T-helper 1 cell treated with Interleukin-12 subunit alpha and Interleukin-12 subunit beta and Interleukin-4 antibody, amounts not matched to agents 30 ng/mL and 1 ng/mL, for 36 hours (primary cell): ENCODE results near the gene HLA-DOB. TPM values are rescaled to one million over a fixed set of nuclear protein-coding genes. Genes with fewer than 3 reads are reported as not detected.
"Not testable (repeated sequence)": the region's sequence is repeated elsewhere in the genome, so short reads cannot be mapped to it uniquely, and the experiment has no call there.

Experiments
- intact Hi-C: fragments of 100-400 bp; cut with micrococcal nuclease; formaldehyde crosslinking; loops from one replicate; pipeline ENCODE4 v1.15.1; 2024
- total RNA-seq: library from RNA; stranded (reverse); gene quantifications from 2 replicates; pipeline ENCODE4 v1.2.3, GENCODE V29; 2022

HLA-DOB gene
- total RNA-seq, 1 donor from 2014 or later = 7.3 TPM

- intact Hi-C loops = no loop called here
Measured at GRCh38 chr6:32819729-32820128, 2.9 kb upstream of the HLA-DOB start.

DNA sequence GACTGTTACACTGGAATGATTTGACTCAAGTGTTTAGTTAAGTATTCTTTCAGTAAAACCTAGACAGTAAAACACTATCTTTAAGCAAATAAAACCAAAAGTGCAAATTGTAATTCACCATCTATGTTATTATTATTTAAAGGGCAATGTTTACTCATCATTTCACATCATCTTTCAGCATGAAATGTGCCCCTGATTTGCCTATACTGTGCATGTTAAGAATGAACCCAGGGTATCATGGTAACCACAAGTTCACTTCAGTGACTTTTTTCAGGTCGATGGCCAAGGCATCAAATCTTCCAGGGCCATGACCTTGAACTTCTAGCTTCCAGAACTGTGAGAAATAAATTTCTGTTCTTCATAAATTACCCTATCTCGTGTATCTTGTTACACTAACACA, 2.1 kb upstream of the HLA-DOB start:
- intact Hi-C loops = no loop called here

DNA sequence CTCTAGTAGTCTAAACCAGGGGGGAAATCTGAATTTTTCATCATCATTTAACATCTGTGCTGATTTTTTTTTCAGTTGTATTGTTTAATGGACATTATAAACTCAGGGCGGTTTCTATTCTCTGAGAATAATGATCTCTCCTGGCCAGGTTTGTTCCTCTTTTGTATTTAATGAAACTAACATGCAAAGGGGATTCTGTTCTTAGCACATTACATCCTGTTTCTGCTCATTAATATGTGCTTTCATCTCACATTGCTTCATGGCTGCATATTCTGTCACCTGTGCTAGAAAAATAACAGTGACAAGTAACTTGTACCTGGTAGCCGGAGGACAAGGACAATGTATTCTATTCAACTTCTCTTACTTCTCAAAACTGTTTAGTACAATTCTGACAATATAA, 806 bp downstream of the HLA-DOB start:
- intact Hi-C loops = no loop called here

DNA sequence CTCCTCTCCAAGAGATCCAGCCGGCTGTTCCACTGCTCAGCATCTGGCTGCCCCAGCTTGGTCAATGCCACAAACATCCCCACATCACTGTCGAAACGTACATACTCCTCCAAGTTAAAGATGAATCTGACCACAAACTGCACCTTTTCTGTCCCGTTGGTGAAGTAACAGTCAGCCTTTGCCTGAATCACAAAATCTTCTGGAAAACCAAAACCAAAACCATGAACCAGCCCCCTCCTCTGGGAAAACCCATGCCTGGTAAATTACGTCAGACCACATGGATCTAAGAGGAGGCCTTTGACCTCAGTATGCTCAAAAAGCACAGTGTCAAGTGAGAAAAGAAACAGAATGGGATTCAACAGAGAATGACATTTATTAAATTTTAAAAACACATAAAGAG, 1.7 kb downstream of the HLA-DOB start:
- intact Hi-C loops = no loop called here

DNA sequence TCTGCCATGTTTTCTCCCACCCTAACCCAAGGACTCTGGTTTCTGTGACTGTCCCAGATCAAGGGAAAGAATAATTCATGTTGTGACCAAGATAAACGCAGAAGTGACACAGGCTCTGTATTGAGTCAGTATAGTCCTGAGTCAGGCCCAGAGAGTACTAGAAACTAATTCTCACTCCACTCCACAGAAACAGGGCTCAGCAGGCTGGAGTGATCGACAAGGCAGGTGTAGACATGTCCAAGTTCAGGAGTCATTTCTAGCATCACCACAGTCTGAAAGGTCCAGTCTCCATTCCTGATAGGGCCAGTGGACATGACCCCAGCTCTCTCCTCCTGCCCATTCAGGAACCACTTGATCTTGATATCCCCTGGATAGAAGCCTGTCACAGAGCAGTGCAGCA, 2.7 kb downstream of the HLA-DOB start:
- intact Hi-C loops = no loop called here

DNA sequence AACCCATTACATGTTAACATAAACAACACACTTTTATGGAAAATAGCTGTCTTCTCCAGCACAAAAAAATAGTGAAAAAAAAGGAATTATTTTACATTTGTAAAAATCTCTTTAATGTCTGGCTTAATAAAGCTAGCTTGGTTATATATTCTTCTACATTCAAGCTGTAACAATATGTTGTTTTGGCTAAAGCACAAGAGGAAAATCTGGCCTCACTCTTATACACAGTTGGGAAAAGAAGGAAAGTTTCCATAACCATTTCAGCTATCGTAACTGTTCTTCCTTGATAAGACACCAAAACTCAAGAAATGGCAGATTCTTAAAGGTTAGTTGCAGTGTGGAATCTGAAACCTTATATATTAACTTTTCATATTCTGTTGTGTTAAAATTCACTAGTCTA, 7.6 kb downstream of the HLA-DOB start:
- intact Hi-C loops = no loop called here

- intact Hi-C loops = no loop called here
Measured at GRCh38 chr6:32807020-32807580, 9.7 kb downstream of the HLA-DOB start.

DNA sequence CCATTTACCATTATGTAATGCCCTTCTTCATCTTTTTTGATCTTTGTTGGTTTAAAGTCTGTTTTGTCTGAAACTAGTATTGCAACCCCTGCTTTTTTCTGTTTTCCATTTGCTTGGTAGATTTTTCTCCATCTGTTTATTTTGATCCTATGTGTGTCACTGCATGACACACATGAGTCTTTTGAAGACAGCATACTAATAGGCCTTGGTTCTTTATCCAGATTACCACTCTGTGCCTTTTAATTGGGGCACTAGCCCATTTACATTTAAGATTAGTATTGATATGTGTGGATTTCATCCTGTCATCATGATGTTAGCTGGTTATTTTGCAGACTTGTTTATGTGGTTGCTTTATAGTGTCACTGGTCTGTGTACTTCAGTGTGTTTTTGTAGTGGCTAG, 11.4 kb downstream of the HLA-DOB start:
- intact Hi-C loops = not testable (repeated sequence)

DNA sequence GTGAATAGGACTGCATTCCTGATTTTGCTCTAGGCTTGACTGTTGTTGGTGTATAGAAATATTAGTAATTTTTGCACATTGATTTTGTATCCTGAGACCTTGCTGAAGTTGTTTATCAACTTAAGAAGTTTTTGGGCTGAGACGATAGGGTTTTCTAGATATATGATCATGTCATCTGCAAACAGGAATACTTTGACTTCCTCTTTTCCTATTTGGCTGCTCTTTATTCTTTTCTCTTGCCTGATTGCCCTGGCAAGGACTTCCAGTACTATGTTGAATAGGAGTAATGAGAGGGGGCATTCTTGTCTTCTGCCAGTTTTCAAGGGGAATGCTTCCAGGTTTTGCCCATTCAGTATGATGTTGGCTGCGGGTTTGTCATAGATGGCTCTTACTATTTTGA, 13.4 kb downstream of the HLA-DOB start:
- intact Hi-C loops = no loop called here

DNA sequence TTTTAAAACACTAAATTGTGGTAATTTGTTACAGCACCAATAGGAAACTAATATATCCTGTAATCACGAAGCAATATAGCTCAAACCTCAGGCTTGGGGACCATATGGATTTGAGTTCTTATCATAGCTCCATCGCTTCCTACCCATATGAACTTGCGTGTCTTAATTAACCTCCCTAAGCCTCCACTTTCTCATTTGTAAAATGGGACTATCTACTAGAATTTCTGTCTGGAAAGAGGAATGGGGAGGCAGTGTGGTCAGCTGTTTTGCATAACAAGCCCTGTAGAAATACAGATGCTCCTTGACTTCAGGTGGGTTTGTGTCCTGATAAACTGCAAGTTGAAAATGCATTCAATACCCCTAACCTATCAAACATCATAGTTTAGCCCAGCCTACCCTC, 17.1 kb downstream of the HLA-DOB start:
- intact Hi-C loops = no loop called here

DNA sequence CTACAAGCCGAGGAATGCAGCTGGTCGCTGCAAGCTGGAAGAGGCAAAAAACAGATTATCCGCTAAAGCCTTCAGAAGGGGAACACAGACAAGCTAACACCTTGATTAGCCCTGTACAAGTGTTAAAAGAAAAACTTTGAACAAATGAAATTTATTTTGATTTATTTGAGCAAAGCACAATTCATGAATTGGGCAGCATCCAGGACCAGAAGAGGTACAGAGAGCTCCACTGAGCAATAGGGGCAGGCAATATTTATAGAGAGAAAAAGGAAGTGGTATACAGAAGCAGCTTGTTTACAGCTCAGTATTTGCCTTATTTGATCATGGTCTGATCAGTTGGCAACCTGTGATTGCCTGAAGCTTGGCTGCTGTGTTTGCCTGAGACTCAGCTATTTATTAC, 17.6 kb downstream of the HLA-DOB start:
- intact Hi-C loops = no loop called here

DNA sequence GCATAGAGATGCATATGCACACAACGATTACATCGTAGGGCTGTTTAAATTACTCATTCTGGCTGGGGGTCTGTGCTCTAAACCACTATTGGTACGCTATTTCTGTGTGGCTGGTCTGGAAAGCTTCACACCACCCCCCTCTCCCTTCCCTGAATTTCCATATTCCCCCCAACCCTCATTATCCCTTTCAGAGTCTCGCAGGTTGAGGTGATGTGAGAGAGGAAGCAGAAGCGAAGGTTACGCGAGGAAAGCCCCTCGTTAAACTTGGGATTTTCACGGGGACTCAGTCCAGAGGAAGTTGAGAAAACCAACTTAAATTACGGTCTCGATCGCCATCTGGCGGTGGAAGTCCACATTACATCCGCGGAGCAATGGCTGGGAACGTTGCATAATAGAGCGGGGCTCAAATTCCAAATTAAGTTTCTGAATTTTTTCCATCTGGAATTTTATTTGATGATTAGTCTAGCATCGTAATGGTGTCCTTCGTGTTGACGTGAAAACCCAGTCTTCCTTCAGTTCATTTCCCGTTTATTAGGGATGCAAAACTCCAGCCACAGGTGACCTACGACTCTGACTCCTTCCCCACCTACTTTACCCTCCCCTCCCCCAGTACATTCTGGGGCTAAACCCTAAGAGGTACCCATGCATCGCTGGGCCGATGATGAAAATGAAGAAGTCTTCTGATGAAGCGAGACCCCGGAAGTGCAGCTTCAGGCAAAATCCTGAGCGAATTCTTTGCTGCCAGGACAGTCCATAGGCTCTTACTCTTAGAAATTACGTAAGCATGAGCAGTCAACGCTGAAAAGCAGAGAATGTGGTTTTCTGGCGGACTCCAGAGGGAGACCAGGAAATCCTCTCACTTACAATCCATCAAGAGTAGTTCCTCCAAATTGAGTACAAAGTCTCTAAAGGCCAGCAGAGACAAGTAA, 19.7 kb downstream of the HLA-DOB start:
- intact Hi-C loops = loop anchor here (1.0 to 2.0 kb wide), 4 partner anchors 71 to 552 kb away; no protein-coding TSS in a partner anchor

- intact Hi-C loops = no loop called here
Measured at GRCh38 chr6:32794510-32794909, 22.3 kb downstream of the HLA-DOB start.

- intact Hi-C loops = no loop called here
Measured at GRCh38 chr6:32792901-32793435, 23.8 kb downstream of the HLA-DOB start.

GRCh38 chr6:32790306-32790705, 26.5 kb downstream of the HLA-DOB start:
- intact Hi-C loops = no loop called here

- intact Hi-C loops = loop anchor here (1.0 kb wide), 3 partner anchors 86 to 373 kb away; no protein-coding TSS in a partner anchor
Measured at GRCh38 chr6:32785781-32786533, 30.8 kb downstream of the HLA-DOB start.

GRCh38 chr6:32782923-32783322, 33.9 kb downstream of the HLA-DOB start:
- intact Hi-C loops = not testable (repeated sequence)

- intact Hi-C loops = no loop called here
Measured at GRCh38 chr6:32779036-32779435, 37.8 kb downstream of the HLA-DOB start.

DNA sequence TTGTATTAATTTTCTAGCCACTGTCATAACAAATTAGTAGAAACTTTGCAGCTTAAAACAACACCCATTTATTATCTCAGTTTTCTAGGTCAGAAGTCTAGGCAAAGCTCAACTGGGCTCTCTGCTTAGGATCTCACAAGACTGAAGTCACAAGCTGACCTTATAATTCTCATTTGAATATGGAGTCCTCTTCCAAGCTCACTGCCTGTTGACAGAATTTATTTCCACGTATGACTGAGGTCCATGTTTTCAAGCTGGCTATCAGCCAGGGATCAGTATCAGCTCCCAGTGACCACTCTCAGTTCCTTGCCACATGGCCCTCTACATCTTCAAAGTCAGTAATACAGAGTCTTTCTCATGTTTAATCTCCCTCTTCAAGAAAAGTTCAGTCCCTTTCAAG, 41.7 kb downstream of the HLA-DOB start:
- intact Hi-C loops = no loop called here

DNA sequence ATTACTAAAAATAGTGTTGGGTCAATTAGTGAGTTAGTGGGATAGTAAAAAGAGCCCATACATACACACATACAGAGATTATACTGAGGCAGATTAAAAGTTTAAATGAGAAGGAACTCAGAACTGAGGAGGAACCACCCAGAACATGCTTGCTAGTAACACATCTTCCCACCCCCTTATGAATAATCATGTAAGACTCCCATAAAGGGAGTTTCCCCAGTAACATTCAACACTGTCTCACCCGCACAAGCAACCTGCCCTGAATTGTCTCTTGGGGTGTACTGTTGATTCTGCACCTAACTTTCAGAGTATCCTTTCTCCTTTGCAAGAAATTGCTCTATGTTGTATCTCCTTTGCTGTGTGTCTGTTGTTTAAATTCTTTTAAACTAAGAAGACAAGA, 42.4 kb downstream of the HLA-DOB start:
- intact Hi-C loops = no loop called here

DNA sequence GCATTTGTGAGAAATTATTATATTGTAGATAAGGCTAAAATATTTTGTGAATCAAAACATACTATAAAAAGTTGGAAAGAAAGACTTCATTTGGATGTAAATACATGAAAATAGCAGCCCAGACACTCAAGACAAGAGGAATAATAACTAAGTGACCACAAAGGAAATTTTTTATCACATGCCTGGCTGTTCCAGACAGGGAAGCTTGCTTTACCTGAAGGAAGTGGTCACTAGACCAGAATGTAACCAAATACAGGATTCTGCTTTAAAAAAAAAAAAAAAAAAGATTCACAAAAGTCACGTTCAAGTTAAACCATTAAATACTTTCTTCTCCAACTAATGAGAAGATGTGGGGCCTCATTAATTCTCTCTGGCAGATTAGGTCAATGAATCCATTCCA, 44.1 kb downstream of the HLA-DOB start:
- intact Hi-C loops = no loop called here

GRCh38 chr6:32764048-32764447, 52.8 kb downstream of the HLA-DOB start:
- intact Hi-C loops = no loop called here
